ENCODE results near the gene TULP1.

DNA sequence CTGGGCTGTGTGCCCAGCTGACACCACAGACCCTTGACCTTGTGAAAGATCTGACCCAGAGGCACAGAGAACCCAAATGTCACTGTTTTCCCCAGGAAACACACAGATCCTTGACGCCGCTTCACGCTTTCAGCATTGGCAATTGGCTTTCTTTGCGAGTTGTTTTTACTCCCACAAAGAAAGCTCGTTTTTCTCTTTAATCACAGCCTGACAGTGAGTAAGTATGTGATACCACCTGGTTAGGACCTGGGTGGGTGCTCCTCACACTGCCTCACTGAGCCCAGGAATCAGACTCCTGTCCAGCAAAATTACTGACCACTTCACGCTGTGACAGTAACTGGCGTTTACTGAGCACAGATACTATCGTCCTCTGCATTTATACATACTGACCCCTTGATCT, 31.5 kb downstream of the TULP1 start:
- TF ChIP-seq, protein P1, sequence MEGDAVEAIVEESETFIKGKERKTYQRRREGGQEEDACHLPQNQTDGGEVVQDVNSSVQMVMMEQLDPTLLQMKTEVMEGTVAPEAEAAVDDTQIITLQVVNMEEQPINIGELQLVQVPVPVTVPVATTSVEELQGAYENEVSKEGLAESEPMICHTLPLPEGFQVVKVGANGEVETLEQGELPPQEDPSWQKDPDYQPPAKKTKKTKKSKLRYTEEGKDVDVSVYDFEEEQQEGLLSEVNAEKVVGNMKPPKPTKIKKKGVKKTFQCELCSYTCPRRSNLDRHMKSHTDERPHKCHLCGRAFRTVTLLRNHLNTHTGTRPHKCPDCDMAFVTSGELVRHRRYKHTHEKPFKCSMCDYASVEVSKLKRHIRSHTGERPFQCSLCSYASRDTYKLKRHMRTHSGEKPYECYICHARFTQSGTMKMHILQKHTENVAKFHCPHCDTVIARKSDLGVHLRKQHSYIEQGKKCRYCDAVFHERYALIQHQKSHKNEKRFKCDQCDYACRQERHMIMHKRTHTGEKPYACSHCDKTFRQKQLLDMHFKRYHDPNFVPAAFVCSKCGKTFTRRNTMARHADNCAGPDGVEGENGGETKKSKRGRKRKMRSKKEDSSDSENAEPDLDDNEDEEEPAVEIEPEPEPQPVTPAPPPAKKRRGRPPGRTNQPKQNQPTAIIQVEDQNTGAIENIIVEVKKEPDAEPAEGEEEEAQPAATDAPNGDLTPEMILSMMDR (IDR thresholded peaks at IDR 0.05; ENCODE audit: insufficient read depth, low read depth, low read length): no peak
- no peak for TF ChIP-seq EZH2 (IDR thresholded peaks at IDR 0.05; ENCODE audit: insufficient read depth, low read length)

All from astrocyte (in vitro differentiated cells and primary cell).